LHCN-M2 (cell line): ENCODE results near the gene ANKS3. TPM values are rescaled to one million over a fixed set of nuclear protein-coding genes. Genes with fewer than 3 reads are reported as not detected.
"Not testable (repeated sequence)": the region's sequence is repeated elsewhere in the genome, so short reads cannot be mapped to it uniquely, and the experiment has no call there.

Experiments
- DNase-seq: peaks from one replicate; pipeline ENCODE4 v3.0.0-alpha.2; 2012; ENCODE audit warnings: low read depth
- total RNA-seq: library from RNA; depleted of rRNA; stranded (reverse); fragments of >200 nt; gene quantifications from 2 replicates; pipeline ENCODE4 v1.2.3, GENCODE V29; 2014

The ANKS3 gene
- total RNA-seq, 1 experiment from 2014 or later = 14.4 TPM

DNA sequence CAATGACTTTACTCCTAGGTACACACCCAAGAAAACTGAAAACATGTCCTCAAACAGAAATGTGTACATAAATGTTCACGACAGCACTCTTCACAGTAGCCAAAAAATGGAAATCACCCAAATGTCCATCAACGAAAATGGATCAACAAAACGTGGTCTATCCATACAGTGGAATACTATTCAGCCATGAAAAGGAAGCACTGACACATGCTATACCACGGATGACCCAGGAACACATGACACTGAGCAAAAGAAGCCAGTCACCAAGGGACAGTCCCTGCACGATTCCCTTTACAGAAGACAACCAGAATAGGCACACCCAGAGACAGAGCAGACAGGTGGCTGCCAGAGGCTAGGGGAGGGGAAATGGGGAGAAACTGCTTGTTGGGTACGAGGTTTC, 21.6 kb upstream of the ANKS3 start:
- DNase-seq = no peak

DNA sequence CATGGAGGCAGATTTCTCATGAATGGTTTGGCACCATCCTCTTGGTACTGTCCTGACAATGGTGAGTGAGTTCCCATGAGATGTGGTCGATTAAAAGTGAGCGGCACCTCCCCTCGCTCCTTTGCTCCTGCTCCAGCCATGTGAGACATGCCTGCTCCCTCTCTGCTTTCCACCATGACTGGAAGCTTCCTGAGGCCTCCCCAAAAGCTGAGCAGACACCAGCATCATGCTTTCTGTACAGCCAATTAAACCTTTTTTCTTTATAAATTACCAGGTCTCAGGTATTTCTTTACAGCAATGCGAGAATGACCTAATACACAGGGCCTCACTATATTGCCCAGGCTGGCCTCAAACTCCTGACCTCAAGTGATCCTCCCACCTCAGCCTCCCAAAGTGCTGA, 20.8 kb upstream of the ANKS3 start:
- no peak for DNase-seq

- no peak for DNase-seq
These were observed 19.2 kb upstream of the ANKS3 start for GRCh38 chr16:4753227-4753626.

GRCh38 chr16:4752351-4753100, 18.5 kb upstream of the ANKS3 start:
- DNase-seq = no peak

DNA sequence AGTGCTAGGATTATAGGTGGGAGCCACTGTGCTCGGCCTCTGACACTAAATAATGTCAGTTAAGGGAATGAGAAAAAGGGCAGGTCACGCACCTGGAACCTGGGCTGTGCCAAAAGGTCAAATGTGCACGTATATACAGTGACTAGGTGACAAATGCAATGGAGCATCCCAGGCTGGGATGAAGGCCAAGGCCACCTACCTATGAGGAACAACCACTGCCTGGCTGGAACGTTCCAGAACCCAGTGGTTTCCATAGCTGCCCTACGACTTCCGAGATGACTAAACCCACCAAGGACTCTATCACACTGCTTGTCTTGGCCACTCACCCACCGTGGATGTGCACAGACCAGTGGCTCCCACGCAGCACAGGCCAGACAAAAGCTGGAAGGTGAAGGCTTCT, 16.8 kb upstream of the ANKS3 start:
- no peak for DNase-seq

GRCh38 chr16:4749700-4750257, 15.7 kb upstream of the ANKS3 start:
- no peak for DNase-seq

DNA sequence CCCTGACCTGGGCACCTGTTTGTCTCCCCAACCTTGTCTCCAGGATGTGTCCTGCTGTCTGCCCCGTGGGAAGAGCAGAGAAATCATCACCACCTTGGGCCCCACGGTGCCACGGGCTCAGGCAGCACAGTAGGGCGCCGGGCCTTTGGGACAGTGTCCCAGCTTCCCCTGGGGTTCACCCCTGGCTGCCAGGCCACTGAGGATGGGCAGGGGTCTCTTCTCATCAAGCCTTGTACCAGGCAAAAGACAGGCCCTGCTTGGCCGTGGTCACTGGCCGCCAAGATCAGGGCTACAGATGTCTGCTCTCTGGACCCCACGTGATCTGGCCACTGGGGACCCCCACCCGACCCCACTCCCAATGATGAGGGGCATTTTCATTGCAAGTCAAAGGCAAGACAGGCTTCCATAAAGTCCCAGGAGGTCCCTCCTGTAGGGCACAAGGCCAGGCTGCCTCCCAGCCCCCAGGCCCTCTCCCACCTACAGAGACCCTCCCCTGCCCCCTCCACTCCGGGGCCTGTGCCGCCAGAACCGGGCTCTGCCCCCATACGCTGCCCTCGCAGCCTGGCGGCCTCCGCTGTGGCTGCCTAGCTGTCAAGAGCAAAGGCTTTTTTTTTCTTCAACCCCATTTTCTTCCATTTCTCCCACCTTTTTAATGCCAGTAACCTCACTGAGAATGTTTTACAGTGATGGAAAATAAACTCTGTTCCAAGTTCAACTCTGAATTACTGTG, 14.8 kb upstream of the ANKS3 start:
- DNase-seq = no peak

GRCh38 chr16:4747906-4748681, 14.0 kb upstream of the ANKS3 start:
- DNase-seq = no peak

DNA sequence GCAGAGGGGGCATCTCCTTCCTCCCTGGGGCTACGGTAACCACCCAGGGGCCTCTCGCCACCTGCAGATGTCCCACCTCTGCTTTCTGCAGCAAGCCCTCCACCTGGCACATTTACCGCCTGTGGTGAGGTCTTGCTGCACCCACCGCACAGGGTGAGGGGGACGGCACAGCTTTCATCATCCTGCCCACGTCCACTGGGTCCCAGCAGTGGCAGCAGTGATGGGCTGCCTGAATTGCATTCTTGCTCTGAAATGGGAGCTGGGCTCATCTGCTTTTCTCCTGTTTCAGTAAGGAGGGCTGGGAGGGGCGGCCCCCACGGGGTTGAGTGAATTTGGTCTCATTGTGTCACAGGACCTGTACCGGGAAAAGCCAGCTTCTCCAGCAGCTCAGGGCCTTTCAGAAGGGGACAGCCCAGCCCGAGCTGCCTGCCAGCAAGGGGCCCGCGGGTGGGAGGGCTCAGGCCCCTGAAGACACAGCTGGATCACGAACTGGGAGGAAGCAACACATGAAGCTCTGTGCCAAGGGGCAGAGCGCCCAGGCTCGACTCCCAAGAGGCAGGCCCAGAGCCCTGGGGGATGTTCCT, 13.0 kb upstream of the ANKS3 start:
- DNase-seq = no peak

DNA sequence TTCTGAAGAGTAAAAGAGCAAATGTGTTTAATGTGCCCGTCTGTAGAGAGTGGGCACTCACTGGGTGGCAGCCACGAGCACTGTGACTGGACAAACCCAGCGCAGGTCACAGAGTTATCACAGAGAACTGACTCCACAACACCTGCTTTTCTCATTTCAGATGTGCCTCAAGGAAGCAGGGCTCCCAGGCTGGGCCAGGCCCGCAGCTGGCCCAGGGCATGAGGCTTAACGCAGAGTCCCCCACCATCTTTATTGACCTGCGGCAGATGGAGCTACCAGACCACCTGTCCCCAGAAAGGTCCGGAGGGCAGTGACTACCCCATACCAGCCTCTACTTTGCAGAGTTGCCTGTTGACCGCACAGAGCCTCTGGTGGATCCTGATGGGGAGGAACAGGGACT, 12.1 kb upstream of the ANKS3 start:
- no peak for DNase-seq

- DNase-seq = no peak
These were observed 11.2 kb upstream of the ANKS3 start for GRCh38 chr16:4745274-4745569.

DNA sequence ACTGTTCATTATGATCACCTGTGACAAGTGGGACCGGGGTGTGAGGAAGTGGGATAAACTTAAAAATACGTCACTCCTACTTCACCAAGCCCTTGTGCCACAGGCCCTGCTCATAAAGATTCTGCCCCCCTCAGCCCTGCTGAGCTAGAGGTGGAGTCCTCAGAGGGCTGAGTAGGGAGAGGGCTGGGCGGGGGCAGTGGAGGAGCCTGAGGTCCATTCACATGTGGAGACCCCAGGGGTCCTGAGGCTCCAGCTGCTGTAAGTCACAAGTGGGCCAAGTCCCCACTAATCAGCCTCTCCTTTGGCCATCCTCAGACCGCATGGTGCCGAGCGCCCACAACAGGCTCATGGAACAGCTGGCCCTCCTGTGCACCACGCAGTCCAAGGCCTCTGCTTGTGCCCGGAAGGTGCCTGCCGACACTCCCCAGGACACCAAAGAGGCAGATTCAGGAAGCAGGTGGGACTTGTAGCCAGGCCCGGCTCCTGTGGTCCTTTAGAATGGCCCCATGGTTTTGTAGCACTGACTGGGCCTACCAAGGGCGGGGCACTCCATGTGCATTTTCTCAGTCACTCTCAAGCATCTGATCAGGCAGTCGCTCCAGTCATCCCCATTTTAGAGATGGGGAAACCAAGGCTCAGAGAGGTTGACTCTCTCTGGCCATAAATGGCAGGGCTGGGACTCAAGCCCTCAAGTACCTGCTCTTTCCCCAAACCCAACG, 10.6 kb upstream of the ANKS3 start:
- DNase-seq = no peak

- DNase-seq = no peak
These were observed 9.3 kb upstream of the ANKS3 start for GRCh38 chr16:4743226-4743878.

- DNase-seq = not testable (repeated sequence)
These were observed 4.3 kb upstream of the ANKS3 start for GRCh38 chr16:4738370-4738769.

GRCh38 chr16:4737545-4737944, 3.5 kb upstream of the ANKS3 start:
- DNase-seq = no peak

GRCh38 chr16:4736546-4736945, 2.5 kb upstream of the ANKS3 start:
- DNase-seq = no peak

DNA sequence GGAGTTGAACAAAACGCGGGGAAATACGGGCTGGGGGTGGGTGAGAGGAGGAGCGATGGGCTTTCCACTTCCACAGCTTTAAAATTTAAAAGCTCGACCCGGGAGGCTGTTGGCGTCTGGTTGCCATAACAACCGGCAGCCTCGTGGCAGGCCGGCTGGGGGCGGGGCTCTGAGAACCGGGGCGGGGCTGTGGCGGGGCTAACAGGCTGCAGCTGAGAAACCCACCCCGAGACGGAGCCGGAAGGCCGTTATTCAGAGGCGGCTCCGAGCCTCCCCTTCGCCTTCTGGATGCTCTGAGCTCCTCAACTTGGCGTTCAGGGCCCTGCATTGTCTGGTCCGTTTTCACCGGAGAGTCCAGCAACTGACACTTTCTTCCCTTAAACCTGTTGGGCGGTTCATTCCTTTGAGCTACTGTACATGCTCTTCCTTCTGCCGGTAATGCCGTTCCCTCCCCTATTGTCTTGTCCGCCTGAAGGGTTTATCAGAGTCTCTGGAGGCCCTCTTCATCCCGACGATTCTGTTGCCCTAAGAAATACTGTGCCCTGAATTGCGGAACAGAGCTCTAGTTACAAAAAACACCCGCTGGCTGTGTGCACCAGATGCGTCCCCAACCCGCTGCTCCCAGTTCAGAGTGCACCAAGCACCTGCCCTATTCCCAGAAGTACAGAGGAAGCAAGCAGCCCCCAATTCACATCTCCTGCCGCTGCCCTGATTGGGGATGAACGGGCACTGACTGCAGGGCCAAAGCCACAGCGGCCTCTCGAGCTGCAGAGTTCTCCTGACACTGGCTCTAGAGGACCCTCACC, 862 bp upstream of the ANKS3 start:
- peak; percentile 72 for DNase-seq

DNA sequence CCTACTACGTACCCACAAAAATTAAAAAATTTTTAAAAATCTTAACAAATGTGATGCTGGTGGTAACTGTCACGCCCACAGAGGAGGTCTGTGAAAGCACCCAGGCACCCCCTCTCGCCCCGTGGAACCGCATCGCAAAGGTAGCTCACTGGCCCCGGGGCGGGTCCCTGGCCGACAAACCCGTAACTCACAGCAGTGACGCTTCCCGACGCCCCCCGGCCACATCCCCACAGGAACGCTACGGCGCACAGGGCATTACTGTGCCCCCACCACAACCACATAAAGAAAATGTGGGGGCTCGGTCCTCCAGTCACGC, 366 bp downstream of the ANKS3 start:
- no peak for DNase-seq

- no peak for DNase-seq
These were observed 794 bp downstream of the ANKS3 start for GRCh38 chr16:4733211-4733742.

- no peak for DNase-seq
These were observed 4.2 kb downstream of the ANKS3 start for GRCh38 chr16:4729876-4730275.
